GM10266 (cell line): ENCODE data around the gene CLCF1.

Experiments used
- DNase-seq: peaks from one replicate; pipeline ENCODE4 v3.0.0; 2012; ENCODE audit errors: extremely low spot score
- CTCF ChIP-seq: IDR thresholded peaks from 2 replicates; pipeline ENCODE4 v1.5.1; 2012; ENCODE audit warnings: mild to moderate bottlenecking, low read depth; ENCODE audit not compliant: control insufficient read depth, insufficient read depth; ENCODE audit errors: missing control alignments

CLCF1 gene

GRCh38 chr11:67390947-67391303 is 17.5 kb upstream of the CLCF1 start:
- no peak for DNase-seq

GRCh38 chr11:67389477-67389876 is 16.1 kb upstream of the CLCF1 start:
- DNase-seq: no peak
- peak; percentile 80 for TF ChIP-seq CTCF

More at GRCh38 chr11:67390947-67391303, 17.5 kb upstream of the CLCF1 start:
- no peak for TF ChIP-seq CTCF

- TF ChIP-seq CTCF: no peak
- no peak for DNase-seq
These were observed 14.1 kb upstream of the CLCF1 start for GRCh38 chr11:67387518-67387917.

- DNase-seq: no peak
- no peak for TF ChIP-seq CTCF
These were observed 13.7 kb upstream of the CLCF1 start for GRCh38 chr11:67387069-67387468.

GRCh38 chr11:67384851-67385366 is 11.5 kb upstream of the CLCF1 start:
- DNase-seq: no peak
- TF ChIP-seq CTCF: no peak

GRCh38 chr11:67382276-67383136 is 9.1 kb upstream of the CLCF1 start:
- DNase-seq: peak; percentile 82

More at GRCh38 chr11:67382276-67383136, 9.1 kb upstream of the CLCF1 start:
- peak; percentile 93 for TF ChIP-seq CTCF
